Ecto neural progenitor cell (in vitro differentiated cells): ENCODE results near the gene ZNF593.

Experiments
- DNase-seq: peaks from one replicate; pipeline ENCODE4 v3.0.0-alpha.2; 2018; ENCODE audit warnings: low spot score

ZNF593 gene

DNA sequence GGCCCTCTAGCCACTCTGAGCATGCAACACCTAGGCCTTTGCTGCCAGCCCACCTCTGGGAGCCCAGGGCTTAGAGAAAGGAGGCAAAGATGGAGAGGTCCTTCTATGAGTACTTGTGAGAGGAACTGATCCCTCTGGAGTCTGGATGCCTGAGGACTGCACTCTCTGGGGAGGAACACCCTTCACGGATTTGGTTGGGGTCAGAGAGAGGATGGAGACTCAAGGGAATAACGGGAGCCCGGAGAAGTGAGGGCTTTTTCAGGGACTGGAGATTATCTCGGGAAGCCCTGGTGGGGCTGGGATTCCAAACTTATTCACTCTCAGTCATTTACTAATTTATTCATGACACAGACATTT lies 532 bp upstream of the ZNF593 start:
- no peak for DNase-seq

DNA sequence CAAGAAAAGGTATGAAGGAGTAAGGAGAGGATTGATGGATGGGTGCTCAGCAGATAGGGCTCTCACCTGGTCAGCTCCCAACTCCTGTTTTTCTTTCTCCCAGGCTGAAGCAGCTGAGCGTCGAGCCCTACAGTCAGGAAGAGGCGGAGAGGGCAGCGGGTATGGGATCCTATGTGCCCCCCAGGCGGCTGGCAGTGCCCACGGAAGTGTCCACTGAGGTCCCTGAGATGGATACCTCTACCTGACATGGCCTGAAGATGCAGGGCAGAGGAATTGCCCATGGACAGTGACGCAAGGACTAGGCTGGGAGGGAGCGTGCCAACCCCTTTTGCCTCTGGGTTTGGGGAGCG lies 739 bp downstream of the ZNF593 start:
- no peak for DNase-seq

DNA sequence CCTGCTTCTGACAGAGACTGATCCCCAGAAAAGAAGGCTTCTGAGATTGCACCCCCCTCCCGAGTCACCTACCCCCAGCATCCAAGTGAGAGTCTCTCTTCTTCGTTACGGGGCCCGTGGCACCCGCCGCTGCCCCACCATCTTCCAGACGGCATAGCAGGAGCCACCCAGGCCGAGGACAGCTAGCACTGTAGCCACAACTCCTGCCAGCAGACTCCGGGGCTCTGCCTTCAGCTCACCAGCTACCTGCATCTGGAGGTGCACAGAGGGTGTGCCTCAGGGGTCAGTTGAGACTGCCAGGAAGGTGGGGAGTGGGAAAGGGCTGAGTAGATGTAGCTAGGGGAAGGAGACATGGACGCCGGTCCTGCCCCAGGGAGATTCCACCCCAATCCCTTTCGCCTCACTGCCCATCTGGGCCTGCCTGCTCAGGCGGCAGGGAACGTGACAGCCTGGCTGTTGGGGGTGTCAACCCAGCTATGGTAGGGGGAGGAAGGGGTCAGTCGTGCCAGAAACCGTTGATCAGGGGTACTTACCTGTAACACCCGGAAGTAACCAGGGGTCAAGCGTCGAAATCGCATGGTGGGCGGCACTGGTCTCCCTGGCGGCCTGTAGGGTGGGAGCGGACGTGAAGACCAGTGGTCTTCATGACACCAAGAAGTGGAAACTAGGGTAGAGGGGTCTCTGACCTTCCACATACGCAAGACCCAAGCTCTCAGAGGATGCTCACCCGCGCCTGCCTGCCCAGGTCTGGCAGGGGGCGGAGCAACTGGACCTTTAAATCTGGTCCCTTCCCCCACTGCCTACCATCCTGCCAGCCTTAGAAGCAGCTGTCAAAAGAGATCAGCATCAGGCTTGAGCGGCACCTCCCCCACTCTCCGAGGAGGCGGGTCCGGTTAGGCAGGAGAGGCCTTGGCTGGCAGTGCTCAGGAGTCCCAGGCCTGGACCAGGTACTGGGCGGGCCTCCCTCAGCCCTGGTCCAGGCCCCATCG lies 1.7 kb downstream of the ZNF593 start, which contains the start of gene ZNF593OS:
Gene ZNF593OS (minus strand): TSS at position 749 of the 989 bp plus-strand sequence. CDS start 171 bp downstream, at position 578.
- DNase-seq, result peak; percentile 65

- no peak for DNase-seq
These were observed 5.6 kb downstream of the ZNF593 start for GRCh38 chr1:26175346-26175745.

GRCh38 chr1:26177182-26177684 lies 7.5 kb downstream of the ZNF593 start, which contains the start of gene CNKSR1:
Gene CNKSR1, plus strand, starts transcription at chr1:26177491. Its CDS starts 57 bp downstream, at chr1:26177548.
- peak; percentile 79 for DNase-seq

DNA sequence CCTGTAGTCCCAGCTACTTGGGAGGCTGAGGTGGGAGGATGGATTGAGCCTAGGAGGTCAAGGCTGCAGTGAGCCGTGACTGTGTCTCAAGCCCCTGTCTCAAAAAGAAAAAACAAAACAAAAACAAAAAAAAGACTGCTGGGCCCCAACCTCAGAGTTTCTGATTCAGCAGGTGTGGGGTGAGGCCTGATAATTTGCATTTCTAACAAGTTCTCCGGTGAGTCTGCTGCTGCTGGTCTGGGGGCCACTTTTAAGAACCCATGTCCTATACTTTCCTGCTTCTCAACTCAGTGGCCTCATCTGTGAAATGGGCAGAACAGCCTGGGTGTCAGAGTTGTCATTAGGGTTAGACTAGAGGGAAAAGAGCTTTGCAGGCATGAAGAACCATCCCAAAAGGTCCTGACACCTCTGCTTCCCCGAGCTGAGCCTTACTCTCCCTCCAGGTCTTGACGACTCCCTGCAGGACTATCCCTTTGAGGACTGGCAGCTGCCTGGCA lies 10.3 kb downstream of the ZNF593 start:
- no peak for DNase-seq

GRCh38 chr1:26181586-26182382 lies 12.1 kb downstream of the ZNF593 start:
- no peak for DNase-seq

GRCh38 chr1:26182383-26182696 lies 12.6 kb downstream of the ZNF593 start:
- no peak for DNase-seq

DNA sequence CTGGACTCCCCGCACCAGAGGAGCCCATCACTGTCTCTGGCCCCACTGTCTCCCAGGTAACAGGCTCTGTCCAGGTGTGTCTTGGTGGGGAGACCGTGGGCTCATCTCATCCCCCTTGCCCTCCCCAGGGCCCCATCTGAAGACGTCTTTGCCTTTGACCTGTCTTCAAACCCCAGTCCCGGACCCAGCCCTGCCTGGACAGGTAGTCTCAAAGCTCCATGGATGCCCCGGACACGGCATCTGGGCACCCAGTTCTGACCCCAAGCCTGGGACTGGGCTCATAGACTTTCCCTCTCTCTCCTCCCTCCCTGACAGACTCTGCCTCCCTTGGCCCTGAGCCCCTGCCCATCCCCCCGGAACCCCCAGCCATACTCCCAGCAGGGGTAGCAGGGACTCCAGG lies 14.4 kb downstream of the ZNF593 start:
- no peak for DNase-seq

DNA sequence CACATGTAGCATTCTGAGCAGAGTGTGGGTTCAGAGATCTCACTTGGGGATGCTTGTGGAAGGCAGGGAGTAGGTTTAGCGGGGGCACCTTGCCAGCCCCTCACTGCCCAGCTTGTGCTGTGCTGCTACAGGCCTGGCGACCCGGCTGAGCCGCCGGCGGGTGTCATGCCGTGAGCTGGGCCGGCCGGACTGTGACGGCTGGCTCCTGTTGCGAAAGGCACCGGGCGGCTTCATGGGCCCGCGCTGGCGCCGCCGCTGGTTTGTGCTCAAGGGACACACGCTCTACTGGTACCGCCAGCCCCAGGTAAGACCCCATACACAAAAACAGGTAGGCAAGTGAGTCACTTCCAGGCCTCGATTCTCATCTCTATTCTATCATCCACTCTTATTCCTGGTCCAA lies 15.2 kb downstream of the ZNF593 start:
- no peak for DNase-seq

DNA sequence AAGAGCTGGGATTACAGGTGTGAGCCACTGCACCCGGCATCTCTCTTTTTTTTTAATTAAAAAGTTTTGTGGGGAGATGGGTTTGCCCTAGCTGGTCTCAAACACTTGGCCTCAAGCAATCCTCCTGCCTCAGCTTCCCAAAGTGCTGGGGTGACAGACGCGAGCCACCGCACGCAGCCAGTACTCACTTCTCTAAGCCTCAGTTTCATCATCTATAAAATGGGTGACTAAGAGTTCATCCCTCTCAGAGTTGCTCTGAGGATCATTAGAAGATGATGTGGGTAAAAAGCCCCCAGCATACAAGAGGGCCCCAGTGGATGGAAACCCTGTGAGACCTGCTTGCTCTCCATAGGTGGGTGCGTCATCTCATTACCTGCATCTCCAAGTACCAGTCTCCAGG lies 18.2 kb downstream of the ZNF593 start:
- no peak for DNase-seq

DNA sequence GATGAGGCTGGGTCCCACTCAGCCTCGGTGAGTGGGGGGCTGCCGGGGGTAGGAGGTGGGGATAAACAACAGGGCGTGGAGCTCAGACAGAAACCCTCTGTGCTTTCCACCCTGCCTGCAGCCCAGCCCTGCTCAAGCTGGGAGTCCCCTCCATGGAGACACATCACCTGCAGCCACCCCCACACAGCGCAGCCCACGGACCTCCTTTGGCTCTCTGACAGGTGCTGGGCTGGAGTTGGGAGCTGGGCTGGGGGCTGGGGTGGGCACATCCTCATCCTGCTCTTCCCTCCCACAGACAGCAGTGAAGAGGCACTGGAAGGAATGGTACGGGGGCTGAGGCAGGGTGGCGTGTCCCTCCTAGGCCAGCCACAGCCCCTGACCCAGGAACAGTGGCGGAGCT lies 18.8 kb downstream of the ZNF593 start:
- DNase-seq, result no peak

- DNase-seq, result no peak
These were observed 19.6 kb downstream of the ZNF593 start for GRCh38 chr1:26189331-26189730.

DNA sequence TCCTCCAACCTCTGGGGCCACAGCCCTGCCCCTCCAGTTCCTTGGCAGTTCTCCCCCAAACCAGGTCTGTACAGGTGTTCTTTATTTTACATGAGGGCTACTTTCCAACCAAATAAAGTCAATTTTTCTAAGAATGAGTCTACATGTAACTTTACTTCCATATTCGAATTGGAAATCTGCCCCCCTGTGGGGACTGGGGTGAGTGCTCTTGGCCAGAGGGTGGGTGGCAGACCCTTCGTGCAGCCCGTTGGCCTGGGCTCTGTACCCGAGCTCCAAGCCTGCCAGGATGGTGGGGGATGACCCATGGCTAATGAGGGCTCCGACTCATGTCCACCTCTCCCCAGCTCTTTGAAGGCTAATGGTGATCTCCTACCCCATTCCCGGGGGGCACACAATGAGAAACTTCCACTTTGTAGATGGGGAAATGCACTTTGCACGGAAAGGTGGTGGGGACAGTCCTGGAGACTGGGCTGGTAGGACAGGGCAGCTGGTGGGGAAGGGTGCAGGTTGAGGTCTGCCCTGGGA lies 20.1 kb downstream of the ZNF593 start:
- no peak for DNase-seq

DNA sequence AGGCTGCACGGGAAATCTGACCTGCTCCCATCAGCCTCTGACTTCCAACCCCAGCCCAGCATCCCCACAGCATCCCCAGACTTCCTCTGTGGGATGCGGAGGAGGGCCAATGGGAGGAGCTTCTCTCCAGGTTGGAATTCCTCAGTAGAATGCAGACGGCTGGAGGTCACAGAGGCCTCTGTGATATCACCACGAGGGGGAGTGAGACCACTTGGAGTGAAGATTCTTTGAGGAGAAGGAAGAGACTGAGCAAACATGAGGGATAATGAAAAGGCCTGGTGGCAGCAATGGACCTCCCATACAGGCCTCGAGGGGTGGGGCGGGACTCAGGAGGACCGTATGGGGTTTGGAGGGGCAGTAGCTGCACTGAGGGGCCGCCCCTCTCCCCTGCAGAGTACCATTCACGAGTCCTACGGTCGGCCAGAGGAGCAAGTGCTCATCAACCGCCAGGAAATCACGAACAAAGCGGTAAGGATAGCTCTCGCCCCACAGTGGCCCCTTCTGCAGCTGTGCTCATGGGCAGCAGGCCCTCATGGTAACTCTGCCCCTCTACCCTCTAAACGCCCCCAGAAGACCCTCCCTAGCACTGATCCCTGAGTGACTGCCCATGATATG lies 20.8 kb downstream of the ZNF593 start, which contains the start of gene CATSPER4:
Gene CATSPER4 (plus strand): TSS at position 230 of the 615 bp plus-strand sequence. CDS start 26 bp downstream, at position 256.
- DNase-seq, result peak; percentile 81

GRCh38 chr1:26191739-26192138 lies 22.0 kb downstream of the ZNF593 start:
- no peak for DNase-seq

GRCh38 chr1:26195805-26196204 lies 26.1 kb downstream of the ZNF593 start:
- no peak for DNase-seq

- DNase-seq, result no peak
These were observed 27.6 kb downstream of the ZNF593 start for GRCh38 chr1:26197301-26197700.

GRCh38 chr1:26197813-26198212 lies 28.1 kb downstream of the ZNF593 start:
- DNase-seq, result no peak

DNA sequence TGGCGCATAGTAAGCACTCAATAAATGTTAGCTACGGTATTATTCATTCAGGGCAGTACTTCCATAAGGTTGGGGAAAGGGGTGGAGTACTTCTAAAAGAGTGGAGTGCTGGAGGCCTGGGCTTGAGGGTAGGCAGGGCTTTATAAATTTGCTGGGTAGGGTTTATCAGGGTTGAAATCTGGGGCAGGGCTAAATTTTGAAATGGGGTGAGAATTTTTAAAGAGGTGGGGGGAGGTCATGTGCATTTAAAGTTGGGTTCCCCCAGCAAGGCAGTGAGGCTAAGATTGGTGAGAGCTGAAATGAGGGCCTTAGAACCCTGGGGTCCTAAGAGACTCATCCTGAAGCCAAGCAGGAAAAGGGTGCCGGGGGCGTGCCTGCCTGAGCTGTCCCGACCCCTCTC lies 30.7 kb downstream of the ZNF593 start:
- DNase-seq, result no peak

DNA sequence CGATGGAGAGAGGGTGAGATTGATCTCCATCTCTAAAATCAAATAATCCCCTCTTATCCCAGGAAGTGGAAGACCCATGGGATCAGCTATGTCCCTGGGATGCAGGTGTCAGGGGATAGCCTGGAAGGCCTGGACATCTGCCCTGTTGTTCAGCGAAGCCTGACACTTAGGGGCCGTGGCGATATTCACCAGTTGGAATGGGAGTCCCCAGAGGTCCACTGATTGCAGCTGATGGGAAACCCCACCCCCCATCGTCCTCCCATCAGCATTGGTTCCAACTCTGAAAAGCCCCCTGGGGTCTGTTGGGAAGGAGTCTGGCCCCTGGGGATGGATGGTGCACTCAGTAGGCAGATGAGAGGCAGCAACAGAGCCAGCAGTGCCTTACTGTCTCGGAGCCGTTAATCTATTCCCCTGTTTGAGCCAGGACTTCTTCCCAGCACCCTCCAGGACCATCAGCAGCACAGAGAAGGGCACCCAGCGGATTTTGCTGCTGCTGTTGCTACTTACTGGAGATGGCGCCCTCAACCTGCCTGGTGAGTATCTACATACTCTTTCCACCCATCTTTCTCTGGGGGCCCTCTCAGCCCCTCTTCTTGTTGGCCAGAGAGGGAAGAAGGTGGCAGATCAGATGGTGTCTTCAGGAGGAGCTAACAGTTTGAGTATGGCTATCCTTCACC lies 34.1 kb downstream of the ZNF593 start:
- no peak for DNase-seq
